Right lobe of liver (tissue), 4 donors: ENCODE data around the gene TCF4.

Experiments used
- CTCF ChIP-seq, 4 donors: fragments of 200-600 bp in 3 of 4; fragments of 450-650 bp in 1 of 4; IDR thresholded peaks; one replicate each; pipeline versions ENCODE4 v1.5.1 to v1.8.0; 2016 to 2022; ENCODE audit warnings: antibody characterized with exemption in 4 of 4, mild to moderate bottlenecking in 2 of 4
- POLR2A ChIP-seq: fragments of 450-650 bp; IDR thresholded peaks from one replicate; pipeline ENCODE4 v1.6.1; 2017; ENCODE audit warnings: antibody characterized with exemption, mild to moderate bottlenecking
- donor health status: DM: no; HTN: no; CAD: no.
- donor health status: DM: no; HTN: no; CAD: no.
- donor health status: DM: no; HTN: yes; CAD: no.

GRCh38 chr18:55576001-55576400, 12.0 kb downstream of the TCF4 start:
- TF ChIP-seq CTCF (IDR thresholded peaks at IDR 0.05), result no peak
- TF ChIP-seq POLR2A, result no peak
